Ishikawa (cell line): ENCODE measurements around the gene PYGL.

ENCODE experiments used
- CEBPB ChIP-seq: IDR thresholded peaks from 2 replicates; pipeline ENCODE4 v1.6.1; 2012
- CREB1 ChIP-seq: IDR thresholded peaks from 2 replicates; pipeline ENCODE4 v1.6.1; 2012; ENCODE audit warnings: low read depth
- EGR1 ChIP-seq: IDR thresholded peaks from 2 replicates; pipeline ENCODE4 v1.6.1; 2012
- EP300 ChIP-seq: IDR thresholded peaks from 2 replicates; pipeline ENCODE4 v1.6.1; 2012; ENCODE audit warnings: borderline replicate concordance
- FOXM1 ChIP-seq: IDR thresholded peaks from 2 replicates; pipeline ENCODE4 v1.6.1; 2012; ENCODE audit warnings: low read depth, borderline replicate concordance
- NFIC ChIP-seq: IDR thresholded peaks from 2 replicates; pipeline ENCODE4 v1.6.1; 2012
- RAD21 ChIP-seq: IDR thresholded peaks from 2 replicates; pipeline ENCODE4 v1.6.1; 2012; ENCODE audit warnings: low read depth
- TAF1 ChIP-seq: IDR thresholded peaks from 2 replicates; pipeline ENCODE4 v1.6.1; 2012; ENCODE audit warnings: low read depth, mild to moderate bottlenecking
- TCF12 ChIP-seq: IDR thresholded peaks from 2 replicates; pipeline ENCODE4 v1.6.1; 2012; ENCODE audit warnings: low read depth
- TEAD4 ChIP-seq: IDR thresholded peaks from 2 replicates; pipeline ENCODE4 v1.6.1; 2012
- YY1 ChIP-seq: IDR thresholded peaks from 2 replicates; pipeline ENCODE4 v1.6.1; 2012; ENCODE audit warnings: low read depth
- ZBTB7A ChIP-seq: IDR thresholded peaks from 2 replicates; pipeline ENCODE4 v1.6.1; 2012; ENCODE audit warnings: low read depth
- TF ChIP-seq, protein P1 (sequence below): IDR thresholded peaks from 2 replicates; pipeline ENCODE4 v1.6.1; 2012
- TF ChIP-seq, protein P2 (sequence below): IDR thresholded peaks from 2 replicates; pipeline ENCODE4 v1.6.1; 2012; ENCODE audit warnings: low read depth, mild to moderate bottlenecking
- TF ChIP-seq, protein P3 (sequence below): IDR thresholded peaks from 2 replicates; pipeline ENCODE4 v1.6.1; 2012

The PYGL gene

DNA sequence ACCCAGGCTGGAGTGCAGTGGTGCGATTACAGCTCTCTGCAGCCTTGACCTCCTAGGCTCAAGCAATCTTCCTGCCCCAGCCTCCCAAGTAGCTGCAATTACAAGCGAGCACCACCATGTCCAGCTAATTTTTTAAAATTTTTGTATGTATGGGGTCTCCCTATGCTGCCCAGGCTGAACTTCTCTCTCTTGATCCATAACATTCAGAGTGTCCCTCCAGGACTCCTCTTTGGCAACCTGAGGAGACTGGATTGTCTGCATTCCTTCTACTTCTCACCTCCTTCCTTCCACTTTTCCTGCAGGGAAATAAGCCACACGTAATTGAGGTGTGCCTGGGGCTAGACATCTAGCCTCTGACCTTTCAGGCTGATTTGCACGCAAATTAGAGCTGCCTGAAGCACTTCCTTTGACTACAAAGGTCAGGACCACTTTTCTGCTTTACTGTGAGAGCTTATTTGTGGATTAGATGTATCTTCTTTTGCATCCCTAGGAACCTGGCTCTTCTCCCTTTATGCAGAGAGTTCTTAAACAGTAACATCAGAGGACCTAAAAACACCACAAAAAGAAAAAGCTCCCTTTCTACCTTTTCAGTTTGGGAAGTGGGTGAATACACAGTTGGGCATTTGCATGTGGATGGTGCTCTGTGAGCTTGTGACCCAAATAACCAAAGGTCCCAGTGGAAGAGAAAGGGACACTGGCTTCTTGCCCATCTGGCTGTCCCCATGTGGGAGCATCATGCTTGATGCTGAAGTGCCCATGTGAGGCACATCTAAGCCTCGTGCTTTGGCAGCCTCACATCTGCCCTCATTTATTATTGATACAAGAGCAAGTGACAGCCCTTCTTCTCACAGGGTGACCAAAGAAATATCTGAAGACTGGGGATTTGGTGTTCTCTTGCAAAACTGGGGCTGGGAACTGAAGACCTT, 33.5 kb downstream of the PYGL start:
- no peak for TF ChIP-seq TEAD4
- no peak for TF ChIP-seq RAD21
- TF ChIP-seq TCF12: no peak
- no peak for TF ChIP-seq CREB1
- TF ChIP-seq, protein P1, sequence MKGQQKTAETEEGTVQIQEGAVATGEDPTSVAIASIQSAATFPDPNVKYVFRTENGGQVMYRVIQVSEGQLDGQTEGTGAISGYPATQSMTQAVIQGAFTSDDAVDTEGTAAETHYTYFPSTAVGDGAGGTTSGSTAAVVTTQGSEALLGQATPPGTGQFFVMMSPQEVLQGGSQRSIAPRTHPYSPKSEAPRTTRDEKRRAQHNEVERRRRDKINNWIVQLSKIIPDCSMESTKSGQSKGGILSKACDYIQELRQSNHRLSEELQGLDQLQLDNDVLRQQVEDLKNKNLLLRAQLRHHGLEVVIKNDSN: no peak

DNA sequence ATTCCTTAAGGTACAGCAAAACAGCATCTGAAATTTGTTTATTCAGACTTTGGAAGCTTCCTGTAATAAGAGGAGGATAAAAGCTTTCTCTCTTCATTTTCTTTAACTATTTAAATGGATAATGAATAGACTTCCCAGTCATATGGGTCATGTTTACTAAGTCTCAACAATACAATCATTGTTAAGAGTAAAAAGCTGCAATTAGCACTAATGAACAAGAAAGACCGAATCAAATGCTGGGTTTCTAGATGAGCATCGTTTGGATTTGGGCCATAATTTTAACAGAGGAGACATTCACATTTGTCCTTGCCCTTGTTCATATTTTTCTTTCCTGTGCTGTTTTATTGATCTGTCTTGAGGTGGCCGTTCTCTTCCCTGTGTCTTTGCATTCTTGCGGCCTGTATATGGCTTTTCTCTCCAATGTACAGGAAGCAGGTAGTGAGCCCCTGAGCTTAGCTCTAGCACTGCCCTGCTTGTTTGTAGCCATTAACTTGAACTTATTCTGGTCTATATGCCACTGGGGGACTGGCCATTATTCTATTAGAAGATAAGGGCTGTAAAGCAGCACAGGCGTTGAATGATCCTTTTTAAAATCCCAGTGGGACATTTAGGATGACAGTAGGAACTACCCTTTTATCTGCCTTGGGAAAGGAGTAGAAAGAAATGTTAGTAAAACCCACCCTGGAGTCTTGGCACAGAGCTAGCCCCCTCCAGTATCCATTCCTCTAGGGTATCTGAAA, 37.8 kb downstream of the PYGL start:
- TF ChIP-seq, protein P1: no peak
- TF ChIP-seq, protein P2, sequence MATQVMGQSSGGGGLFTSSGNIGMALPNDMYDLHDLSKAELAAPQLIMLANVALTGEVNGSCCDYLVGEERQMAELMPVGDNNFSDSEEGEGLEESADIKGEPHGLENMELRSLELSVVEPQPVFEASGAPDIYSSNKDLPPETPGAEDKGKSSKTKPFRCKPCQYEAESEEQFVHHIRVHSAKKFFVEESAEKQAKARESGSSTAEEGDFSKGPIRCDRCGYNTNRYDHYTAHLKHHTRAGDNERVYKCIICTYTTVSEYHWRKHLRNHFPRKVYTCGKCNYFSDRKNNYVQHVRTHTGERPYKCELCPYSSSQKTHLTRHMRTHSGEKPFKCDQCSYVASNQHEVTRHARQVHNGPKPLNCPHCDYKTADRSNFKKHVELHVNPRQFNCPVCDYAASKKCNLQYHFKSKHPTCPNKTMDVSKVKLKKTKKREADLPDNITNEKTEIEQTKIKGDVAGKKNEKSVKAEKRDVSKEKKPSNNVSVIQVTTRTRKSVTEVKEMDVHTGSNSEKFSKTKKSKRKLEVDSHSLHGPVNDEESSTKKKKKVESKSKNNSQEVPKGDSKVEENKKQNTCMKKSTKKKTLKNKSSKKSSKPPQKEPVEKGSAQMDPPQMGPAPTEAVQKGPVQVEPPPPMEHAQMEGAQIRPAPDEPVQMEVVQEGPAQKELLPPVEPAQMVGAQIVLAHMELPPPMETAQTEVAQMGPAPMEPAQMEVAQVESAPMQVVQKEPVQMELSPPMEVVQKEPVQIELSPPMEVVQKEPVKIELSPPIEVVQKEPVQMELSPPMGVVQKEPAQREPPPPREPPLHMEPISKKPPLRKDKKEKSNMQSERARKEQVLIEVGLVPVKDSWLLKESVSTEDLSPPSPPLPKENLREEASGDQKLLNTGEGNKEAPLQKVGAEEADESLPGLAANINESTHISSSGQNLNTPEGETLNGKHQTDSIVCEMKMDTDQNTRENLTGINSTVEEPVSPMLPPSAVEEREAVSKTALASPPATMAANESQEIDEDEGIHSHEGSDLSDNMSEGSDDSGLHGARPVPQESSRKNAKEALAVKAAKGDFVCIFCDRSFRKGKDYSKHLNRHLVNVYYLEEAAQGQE: no peak

DNA sequence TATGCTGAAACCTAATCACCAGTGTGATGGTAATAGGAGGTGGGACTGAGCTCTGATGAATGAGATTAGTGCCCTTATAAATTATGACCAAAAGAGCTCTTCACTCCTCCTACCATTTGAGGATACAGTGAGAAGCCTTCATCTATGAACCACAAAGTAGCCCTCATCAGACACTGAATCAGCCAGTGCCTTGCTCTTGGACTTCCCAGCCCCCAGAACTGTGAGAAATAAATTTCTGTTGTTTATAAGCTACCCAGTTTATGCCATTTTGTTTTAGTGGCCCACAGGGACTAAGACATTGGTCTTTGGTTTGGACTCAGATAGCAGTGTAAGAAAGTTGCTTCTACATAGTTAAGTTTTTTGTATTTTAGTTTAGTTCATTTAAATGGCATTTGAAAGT, 39.6 kb downstream of the PYGL start:
- TF ChIP-seq EGR1: no peak
- no peak for TF ChIP-seq TAF1
- TF ChIP-seq FOXM1: no peak
- TF ChIP-seq TEAD4: no peak
- no peak for TF ChIP-seq ZBTB7A
- no peak for TF ChIP-seq YY1
- TF ChIP-seq, protein P2: no peak
- no peak for TF ChIP-seq TCF12
- TF ChIP-seq CREB1: no peak
- TF ChIP-seq CEBPB: no peak
- TF ChIP-seq EP300: no peak
- TF ChIP-seq, protein P1: no peak
- TF ChIP-seq RAD21: no peak
- TF ChIP-seq NFIC: no peak

DNA sequence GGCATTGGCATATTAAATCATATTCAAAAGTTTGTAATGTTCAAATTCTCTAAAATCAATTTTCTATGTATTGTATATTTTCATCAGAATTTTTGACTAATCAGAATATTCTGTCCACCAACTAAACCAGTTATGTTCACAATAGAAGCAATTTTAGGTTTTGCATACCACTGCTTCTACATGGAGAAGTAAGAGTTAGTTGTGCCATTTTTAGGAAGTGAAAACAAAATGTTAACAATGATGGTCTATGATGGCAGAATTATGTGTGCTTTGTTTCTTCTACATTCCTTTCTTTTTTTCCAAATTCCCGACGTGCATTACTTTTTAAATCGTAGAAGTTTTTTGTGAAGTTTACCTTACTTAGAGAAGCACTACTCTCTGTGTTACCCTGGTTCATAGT, 42.9 kb downstream of the PYGL start:
- no peak for TF ChIP-seq RAD21
- TF ChIP-seq CEBPB: no peak
- no peak for TF ChIP-seq EGR1
- no peak for TF ChIP-seq TEAD4
- TF ChIP-seq, protein P1: no peak
- no peak for TF ChIP-seq CREB1
- no peak for TF ChIP-seq YY1
- no peak for TF ChIP-seq NFIC
- TF ChIP-seq, protein P2: no peak
- TF ChIP-seq, protein P3, sequence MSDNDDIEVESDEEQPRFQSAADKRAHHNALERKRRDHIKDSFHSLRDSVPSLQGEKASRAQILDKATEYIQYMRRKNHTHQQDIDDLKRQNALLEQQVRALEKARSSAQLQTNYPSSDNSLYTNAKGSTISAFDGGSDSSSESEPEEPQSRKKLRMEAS: no peak
- TF ChIP-seq TAF1: no peak
- no peak for TF ChIP-seq FOXM1
- no peak for TF ChIP-seq EP300
- no peak for TF ChIP-seq ZBTB7A
- no peak for TF ChIP-seq TCF12
